LNCaP clone FGC (cell line): ENCODE data around the gene LCLAT1.

Experiments used
- DNase-seq: peaks from one replicate; pipeline ENCODE4 v3.0.0-alpha.2; 2011; ENCODE audit warnings: low read depth
- H3K4me3 ChIP-seq: 2 replicates; pipeline ENCODE4 v1.5.1; 2011; ENCODE audit warnings: mild to moderate bottlenecking, low read depth, low read length, control low read depth
- CTCF ChIP-seq: IDR thresholded peaks from 2 replicates; pipeline ENCODE4 v1.5.1; 2012; ENCODE audit warnings: mild to moderate bottlenecking; ENCODE audit not compliant: control insufficient read depth, insufficient read depth; ENCODE audit errors: extremely low read depth

LCLAT1 gene

GRCh38 chr2:30582521-30582920 is 135.5 kb downstream of the LCLAT1 start:
- no peak overlapping the region for H3K4me3 ChIP-seq
- TF ChIP-seq CTCF: no peak
- DNase-seq: no peak

GRCh38 chr2:30583204-30583749 is 136.2 kb downstream of the LCLAT1 start:
- no peak overlapping the region for H3K4me3 ChIP-seq
- no peak for DNase-seq
- TF ChIP-seq CTCF: no peak

- no peak for TF ChIP-seq CTCF
- H3K4me3 ChIP-seq: no peak overlapping the region
Measured at GRCh38 chr2:30584116-30584515, 137.1 kb downstream of the LCLAT1 start.

GRCh38 chr2:30588994-30589393 is 141.9 kb downstream of the LCLAT1 start:
- no peak for TF ChIP-seq CTCF
- no peak for DNase-seq
- no peak overlapping the region for H3K4me3 ChIP-seq

More at GRCh38 chr2:30584116-30584515, 137.1 kb downstream of the LCLAT1 start:
- no peak for DNase-seq

GRCh38 chr2:30590407-30590806 is 143.4 kb downstream of the LCLAT1 start:
- no peak for DNase-seq
- no peak for TF ChIP-seq CTCF
- H3K4me3 ChIP-seq: no peak overlapping the region

- no peak for TF ChIP-seq CTCF
- H3K4me3 ChIP-seq: no peak overlapping the region
- DNase-seq: no peak
Measured at GRCh38 chr2:30591186-30591585, 144.1 kb downstream of the LCLAT1 start.

- DNase-seq: no peak
- no peak for TF ChIP-seq CTCF
- no peak overlapping the region for H3K4me3 ChIP-seq
Measured at GRCh38 chr2:30601375-30601774, 154.3 kb downstream of the LCLAT1 start.
